Mucosa of rectum (tissue), 2 donors: ENCODE measurements around the gene MTHFD1L.

Experiments
- H3K27ac ChIP-seq, 2 donors: one replicate each; pipeline ENCODE4 v1.7.0; 2013; ENCODE audit warnings: inconsistent platforms in 2 of 2, low read depth in 2 of 2, low read length in 2 of 2
- H3K27me3 ChIP-seq, 2 donors: one replicate each; pipeline ENCODE4 v1.7.0; 2013; ENCODE audit warnings: low read length in 2 of 2; ENCODE audit not compliant: control insufficient read depth in 2 of 2, insufficient read depth in 2 of 2
- H3K36me3 ChIP-seq, 2 donors: one replicate each; pipeline ENCODE4 v1.7.0; 2013; ENCODE audit warnings: low read length in 2 of 2; ENCODE audit not compliant: control insufficient read depth in 2 of 2, insufficient read depth in 2 of 2
- H3K4me1 ChIP-seq, 2 donors: one replicate each; pipeline ENCODE4 v1.7.0; 2013; ENCODE audit warnings: low read length in 2 of 2, mild to moderate bottlenecking in 1 of 2; ENCODE audit not compliant: control insufficient read depth in 2 of 2, insufficient read depth in 2 of 2
- H3K4me3 ChIP-seq, 2 donors: one replicate each; pipeline ENCODE4 v1.7.0; 2013; ENCODE audit warnings: low read length in 2 of 2
- H3K9ac ChIP-seq, 2 donors: one replicate each; pipeline ENCODE4 v1.7.0; 2013; ENCODE audit warnings: low read length in 2 of 2, low read depth in 1 of 2, mild to moderate bottlenecking in 1 of 2
- H3K9me3 ChIP-seq, 2 donors: one replicate each; pipeline ENCODE4 v1.7.0; 2013; ENCODE audit warnings: low read length in 2 of 2; ENCODE audit not compliant: control insufficient read depth in 2 of 2
- donor health status: healthy.
- donor health status: Normal muscosa, but diverticular disease.

The MTHFD1L gene

GRCh38 chr6:151098166-151098565, 232.7 kb downstream of the MTHFD1L start:
- no peak overlapping the region for H3K4me3 ChIP-seq
- H3K4me1 ChIP-seq: no peaks in the 10 kb centered on the region
- no peaks in the 10 kb centered on the region for H3K36me3 ChIP-seq
- H3K9ac ChIP-seq: no peak overlapping the region
- H3K9me3 ChIP-seq: no peaks in the 10 kb centered on the region
- no peak overlapping the region for H3K27ac ChIP-seq
- H3K27me3 ChIP-seq: no peaks in the 10 kb centered on the region

GRCh38 chr6:151100326-151100725, 234.8 kb downstream of the MTHFD1L start:
- no peak overlapping the region for H3K27ac ChIP-seq

GRCh38 chr6:151101161-151101815, 235.8 kb downstream of the MTHFD1L start:
- no peaks in the 10 kb centered on the region for H3K4me1 ChIP-seq
- no peaks in the 10 kb centered on the region for H3K9me3 ChIP-seq
- no peak overlapping the region for H3K9ac ChIP-seq
- no peaks in the 10 kb centered on the region for H3K27me3 ChIP-seq
- no peak overlapping the region for H3K27ac ChIP-seq
- no peaks in the 10 kb centered on the region for H3K36me3 ChIP-seq
- H3K4me3 ChIP-seq: no peak overlapping the region

More at GRCh38 chr6:151100326-151100725, 234.8 kb downstream of the MTHFD1L start:
- H3K27me3 ChIP-seq: no peaks in the 10 kb centered on the region
- H3K36me3 ChIP-seq: no peaks in the 10 kb centered on the region
- H3K4me3 ChIP-seq: no peak overlapping the region
- H3K9ac ChIP-seq: no peak overlapping the region
- no peaks in the 10 kb centered on the region for H3K4me1 ChIP-seq
- H3K9me3 ChIP-seq: no peaks in the 10 kb centered on the region

GRCh38 chr6:151101816-151102694, 236.6 kb downstream of the MTHFD1L start:
- no peaks in the 10 kb centered on the region for H3K36me3 ChIP-seq
- H3K27me3 ChIP-seq: no peaks in the 10 kb centered on the region
- no peak overlapping the region for H3K4me3 ChIP-seq
- no peak overlapping the region for H3K27ac ChIP-seq
- no peaks in the 10 kb centered on the region for H3K4me1 ChIP-seq
- H3K9me3 ChIP-seq: no peaks in the 10 kb centered on the region
- no peak overlapping the region for H3K9ac ChIP-seq

- Histone ChIP-seq H3K9me3 (no peaks in the 10 kb centered on the region), H3K4me1 (no peaks in the 10 kb centered on the region), H3K36me3 (no peaks in the 10 kb centered on the region), H3K27ac (no peak overlapping the region), H3K27me3 (no peaks in the 10 kb centered on the region), H3K9ac (no peak overlapping the region), H3K4me3 (no peak overlapping the region)
Observed at GRCh38 chr6:151103266-151103665, 237.8 kb downstream of the MTHFD1L start.

GRCh38 chr6:151107897-151108427, 242.5 kb downstream of the MTHFD1L start:
- no peaks in the 10 kb centered on the region for H3K27me3 ChIP-seq
- H3K4me1 ChIP-seq: no peaks in the 10 kb centered on the region
- no peaks in the 10 kb centered on the region for H3K9me3 ChIP-seq
- H3K27ac ChIP-seq: no peak overlapping the region
- H3K36me3 ChIP-seq: no peaks in the 10 kb centered on the region
- no peak overlapping the region for H3K4me3 ChIP-seq
- no peak overlapping the region for H3K9ac ChIP-seq

GRCh38 chr6:151108548-151108947, 243.0 kb downstream of the MTHFD1L start:
- Histone ChIP-seq H3K4me1 (no peaks in the 10 kb centered on the region), H3K27ac (no peak overlapping the region), H3K9me3 (no peaks in the 10 kb centered on the region), H3K36me3 (no peaks in the 10 kb centered on the region), H3K9ac (no peak overlapping the region), H3K27me3 (no peaks in the 10 kb centered on the region), H3K4me3 (no peak overlapping the region)

GRCh38 chr6:151109361-151109760, 243.9 kb downstream of the MTHFD1L start:
- Histone ChIP-seq H3K36me3 (no peaks in the 10 kb centered on the region), H3K9me3 (no peaks in the 10 kb centered on the region), H3K9ac (no peak overlapping the region), H3K4me1 (no peaks in the 10 kb centered on the region), H3K27me3 (no peaks in the 10 kb centered on the region), H3K4me3 (no peak overlapping the region), H3K27ac (no peak overlapping the region)

GRCh38 chr6:151109869-151110575, 244.5 kb downstream of the MTHFD1L start:
- H3K27ac ChIP-seq: no peak overlapping the region
- no peaks in the 10 kb centered on the region for H3K9me3 ChIP-seq
- no peaks in the 10 kb centered on the region for H3K4me1 ChIP-seq
- H3K4me3 ChIP-seq: no peak overlapping the region
- H3K27me3 ChIP-seq: no peaks in the 10 kb centered on the region
- no peak overlapping the region for H3K9ac ChIP-seq
- no peaks in the 10 kb centered on the region for H3K36me3 ChIP-seq

- Histone ChIP-seq H3K36me3 (no peaks in the 10 kb centered on the region), H3K9ac (no peak overlapping the region), H3K9me3 (no peaks in the 10 kb centered on the region), H3K27ac (no peak overlapping the region), H3K4me1 (no peaks in the 10 kb centered on the region), H3K27me3 (no peaks in the 10 kb centered on the region), H3K4me3 (no peak overlapping the region)
Observed at GRCh38 chr6:151110576-151110905, 245.0 kb downstream of the MTHFD1L start.
